Fibroblast of pulmonary artery (primary cell): ENCODE data around the gene B9D1.

Experiments
- DNase-seq: peaks from one replicate; pipeline ENCODE4 v3.0.0-alpha.2; 2010; ENCODE audit warnings: low read depth
- H3K4me3 ChIP-seq: replicated peaks from 2 replicates; pipeline ENCODE4 v1.5.1; 2011; ENCODE audit warnings: low read depth, mild to moderate bottlenecking, control low read depth, low read length, moderate library complexity
- TF ChIP-seq, protein P1 (sequence below): IDR thresholded peaks from 2 replicates; pipeline ENCODE4 v1.5.1; 2011; ENCODE audit warnings: mild to moderate bottlenecking, control low read depth, low read length, inconsistent platforms; ENCODE audit errors: missing control alignments

B9D1 gene

DNA sequence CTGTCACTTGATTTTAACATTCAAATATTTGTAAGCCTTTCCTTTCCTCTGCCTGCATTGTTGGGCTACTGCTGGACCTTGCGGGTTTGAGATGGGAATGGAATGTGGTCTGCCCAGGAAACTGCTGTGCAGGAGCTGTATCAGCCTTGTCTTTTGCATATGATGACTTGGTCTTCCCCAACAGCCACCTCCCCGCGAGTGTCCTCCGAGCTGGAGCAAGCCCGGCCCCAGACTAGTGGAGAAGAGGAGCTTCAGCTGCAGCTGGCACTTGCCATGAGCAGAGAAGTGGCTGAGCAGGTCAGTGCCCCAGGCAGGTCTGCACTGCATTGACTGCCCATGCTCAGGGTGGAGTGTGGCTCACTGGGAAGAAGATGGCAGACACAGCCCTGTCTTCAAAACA is 52.8 kb downstream of the B9D1 start:
- TF ChIP-seq, protein P1, sequence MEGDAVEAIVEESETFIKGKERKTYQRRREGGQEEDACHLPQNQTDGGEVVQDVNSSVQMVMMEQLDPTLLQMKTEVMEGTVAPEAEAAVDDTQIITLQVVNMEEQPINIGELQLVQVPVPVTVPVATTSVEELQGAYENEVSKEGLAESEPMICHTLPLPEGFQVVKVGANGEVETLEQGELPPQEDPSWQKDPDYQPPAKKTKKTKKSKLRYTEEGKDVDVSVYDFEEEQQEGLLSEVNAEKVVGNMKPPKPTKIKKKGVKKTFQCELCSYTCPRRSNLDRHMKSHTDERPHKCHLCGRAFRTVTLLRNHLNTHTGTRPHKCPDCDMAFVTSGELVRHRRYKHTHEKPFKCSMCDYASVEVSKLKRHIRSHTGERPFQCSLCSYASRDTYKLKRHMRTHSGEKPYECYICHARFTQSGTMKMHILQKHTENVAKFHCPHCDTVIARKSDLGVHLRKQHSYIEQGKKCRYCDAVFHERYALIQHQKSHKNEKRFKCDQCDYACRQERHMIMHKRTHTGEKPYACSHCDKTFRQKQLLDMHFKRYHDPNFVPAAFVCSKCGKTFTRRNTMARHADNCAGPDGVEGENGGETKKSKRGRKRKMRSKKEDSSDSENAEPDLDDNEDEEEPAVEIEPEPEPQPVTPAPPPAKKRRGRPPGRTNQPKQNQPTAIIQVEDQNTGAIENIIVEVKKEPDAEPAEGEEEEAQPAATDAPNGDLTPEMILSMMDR = no peak
- no peak for DNase-seq
- H3K4me3 ChIP-seq = no peak overlapping the region

DNA sequence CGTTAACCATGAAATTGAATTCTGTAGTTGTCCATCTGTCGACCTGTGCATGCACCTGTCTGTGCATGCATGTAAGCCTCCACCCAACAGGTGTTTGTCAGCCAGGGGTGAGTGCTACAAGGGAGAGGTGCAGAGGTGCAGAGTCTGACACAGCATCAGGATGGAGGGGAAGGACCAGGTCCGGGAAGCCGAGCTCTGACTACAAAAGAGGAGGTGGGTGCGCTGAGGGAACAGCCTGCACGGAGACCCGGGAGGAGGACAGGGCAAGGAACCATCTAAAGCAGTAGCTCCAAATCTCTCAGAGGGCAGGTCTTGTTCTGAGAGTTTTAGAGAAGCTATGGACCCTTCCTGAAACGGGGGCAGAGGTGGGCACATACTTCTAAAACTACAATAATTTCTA is 54.1 kb downstream of the B9D1 start:
- DNase-seq = no peak
- H3K4me3 ChIP-seq = no peak overlapping the region
- TF ChIP-seq, protein P1 = no peak

DNA sequence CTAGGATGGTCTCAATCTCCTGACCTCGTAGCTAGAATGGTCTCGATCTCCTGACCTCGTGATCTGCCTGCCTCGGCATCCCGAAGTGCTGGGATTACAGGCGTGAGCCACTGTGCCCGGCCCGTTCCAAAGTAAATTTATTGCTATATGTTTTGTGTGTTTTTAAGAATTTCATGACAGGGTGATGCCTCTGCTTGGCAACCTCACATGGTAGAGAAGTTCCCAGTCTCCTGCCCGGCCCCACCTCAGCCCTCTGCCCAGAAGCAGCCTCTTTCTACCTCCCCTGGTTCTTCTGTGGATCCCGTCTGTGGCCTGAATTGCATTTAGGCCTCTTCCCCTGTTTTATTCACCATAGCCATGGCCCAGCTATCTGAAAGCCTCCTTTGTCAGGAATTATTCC is 55.0 kb downstream of the B9D1 start:
- TF ChIP-seq, protein P1 = no peak
- H3K4me3 ChIP-seq = no peak overlapping the region

DNA sequence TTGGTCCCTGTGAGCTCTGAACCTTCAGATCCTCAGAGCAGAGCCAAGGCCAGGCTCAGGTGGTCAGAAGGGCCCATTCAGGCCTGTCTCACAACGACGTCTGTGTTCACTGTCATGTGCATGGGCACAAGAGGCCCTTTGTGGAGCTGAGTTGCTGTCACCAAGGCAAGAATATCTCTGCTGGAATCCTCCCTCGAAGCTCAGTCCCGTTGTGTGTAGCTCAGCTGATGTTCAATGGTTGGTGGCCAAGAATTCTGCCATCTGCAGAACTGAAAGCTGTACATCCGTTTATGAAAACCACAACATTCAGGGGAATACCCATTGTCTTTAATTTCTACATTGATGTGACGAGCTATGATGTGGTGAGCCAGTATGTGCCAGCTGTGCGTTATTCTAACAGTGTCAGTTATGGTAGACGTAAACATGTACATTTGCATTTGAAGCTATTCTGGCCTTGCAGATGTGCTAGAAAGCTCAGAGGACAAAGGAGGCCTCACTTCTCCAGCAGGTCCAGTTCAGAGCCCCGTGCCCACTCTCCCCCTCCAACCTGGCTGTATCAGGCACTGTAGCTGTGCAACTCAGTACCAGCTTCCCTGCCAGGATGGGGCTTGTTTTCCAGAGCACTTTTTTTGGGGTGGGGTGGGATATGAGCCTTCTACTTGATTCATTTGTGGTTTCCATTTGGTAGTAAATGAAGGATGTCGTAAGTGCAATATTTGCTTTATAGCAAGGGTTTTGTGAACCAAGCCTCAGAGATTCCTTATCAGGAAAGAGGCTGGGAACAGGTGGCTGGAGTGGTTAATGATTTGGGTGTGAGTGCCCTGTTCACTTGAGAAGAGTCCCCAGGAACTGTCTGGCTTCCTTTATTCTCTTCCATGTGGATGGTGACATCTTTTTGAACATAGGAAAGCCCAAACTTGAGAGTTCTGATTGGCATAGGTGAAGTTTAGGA is 56.1 kb downstream of the B9D1 start:
- no peak overlapping the region for H3K4me3 ChIP-seq
- TF ChIP-seq, protein P1 = no peak
- no peak for DNase-seq

More for the DNA sequence above, 55.0 kb downstream of the B9D1 start:
- DNase-seq = no peak

DNA sequence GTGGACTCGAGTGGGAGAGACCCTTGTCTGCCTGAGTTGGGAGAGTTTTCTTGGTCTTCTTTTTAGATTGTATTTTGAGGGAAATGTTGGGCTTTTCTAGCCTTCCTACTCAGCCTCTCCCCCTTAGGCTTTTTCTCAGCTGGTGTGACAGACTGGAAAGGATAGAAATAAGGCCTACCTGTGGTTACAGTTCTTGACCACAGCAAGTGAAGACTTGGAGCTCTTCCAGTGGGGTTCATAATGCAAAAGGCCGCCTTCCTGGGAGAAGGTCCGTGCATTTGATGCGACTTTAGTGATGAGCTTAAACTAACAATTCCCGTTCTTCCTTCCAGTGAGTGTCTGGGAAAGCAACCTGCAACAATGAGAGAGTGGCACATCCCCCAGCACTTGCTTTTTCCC is 56.8 kb downstream of the B9D1 start:
- TF ChIP-seq, protein P1 = no peak
- no peak overlapping the region for H3K4me3 ChIP-seq
- no peak for DNase-seq

DNA sequence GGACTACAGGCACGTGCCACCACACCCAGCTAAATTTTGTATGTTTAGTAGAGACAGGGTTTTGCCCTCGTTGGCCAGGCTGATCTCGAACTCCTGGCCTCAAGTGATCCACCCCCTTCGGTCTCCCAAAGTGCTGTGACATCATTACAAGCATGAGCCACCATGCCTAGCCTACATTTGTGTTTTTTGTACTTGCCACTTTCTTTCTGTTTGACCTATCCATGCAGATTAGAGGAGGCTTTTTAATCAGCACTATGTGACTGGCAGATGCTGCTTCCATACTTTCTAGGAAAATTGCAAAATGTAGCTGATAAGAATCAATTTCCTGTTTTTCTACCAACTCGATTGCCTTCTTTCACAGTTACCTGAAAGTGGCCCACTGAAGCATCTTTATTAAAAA is 57.3 kb downstream of the B9D1 start:
- no peak for DNase-seq
- TF ChIP-seq, protein P1 = no peak

DNA sequence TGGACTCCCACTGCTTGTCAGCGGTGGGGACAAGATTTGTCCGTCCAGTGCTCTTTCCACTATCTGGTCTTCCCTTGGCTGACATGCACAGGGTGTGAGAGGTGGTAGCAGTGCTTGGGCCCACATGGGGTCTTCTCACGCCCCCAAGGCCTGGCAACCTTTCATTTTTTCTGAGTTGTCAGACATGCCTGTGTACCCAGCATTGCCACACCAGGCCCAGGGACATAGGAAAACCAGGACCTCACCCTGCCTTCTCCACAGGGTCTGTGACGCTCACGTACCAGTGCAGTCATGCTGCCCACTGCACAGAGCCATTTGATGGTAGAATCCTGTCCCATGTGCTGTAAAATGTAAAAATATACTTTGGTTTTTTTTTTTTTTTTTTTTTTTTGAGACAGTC is 57.8 kb downstream of the B9D1 start:
- no peak for DNase-seq
- TF ChIP-seq, protein P1 = no peak
- no peak overlapping the region for H3K4me3 ChIP-seq

More for the DNA sequence above, 57.3 kb downstream of the B9D1 start:
- H3K4me3 ChIP-seq = no peak overlapping the region
